ENCODE measurements around the gene PGBD4. TPM values are rescaled to one million over a fixed set of nuclear protein-coding genes. Genes with fewer than 3 reads are reported as not detected.

PGBD4 gene
- 1.9 TPM for total RNA-seq
- 0.96 TPM for polyA plus RNA-seq

DNA sequence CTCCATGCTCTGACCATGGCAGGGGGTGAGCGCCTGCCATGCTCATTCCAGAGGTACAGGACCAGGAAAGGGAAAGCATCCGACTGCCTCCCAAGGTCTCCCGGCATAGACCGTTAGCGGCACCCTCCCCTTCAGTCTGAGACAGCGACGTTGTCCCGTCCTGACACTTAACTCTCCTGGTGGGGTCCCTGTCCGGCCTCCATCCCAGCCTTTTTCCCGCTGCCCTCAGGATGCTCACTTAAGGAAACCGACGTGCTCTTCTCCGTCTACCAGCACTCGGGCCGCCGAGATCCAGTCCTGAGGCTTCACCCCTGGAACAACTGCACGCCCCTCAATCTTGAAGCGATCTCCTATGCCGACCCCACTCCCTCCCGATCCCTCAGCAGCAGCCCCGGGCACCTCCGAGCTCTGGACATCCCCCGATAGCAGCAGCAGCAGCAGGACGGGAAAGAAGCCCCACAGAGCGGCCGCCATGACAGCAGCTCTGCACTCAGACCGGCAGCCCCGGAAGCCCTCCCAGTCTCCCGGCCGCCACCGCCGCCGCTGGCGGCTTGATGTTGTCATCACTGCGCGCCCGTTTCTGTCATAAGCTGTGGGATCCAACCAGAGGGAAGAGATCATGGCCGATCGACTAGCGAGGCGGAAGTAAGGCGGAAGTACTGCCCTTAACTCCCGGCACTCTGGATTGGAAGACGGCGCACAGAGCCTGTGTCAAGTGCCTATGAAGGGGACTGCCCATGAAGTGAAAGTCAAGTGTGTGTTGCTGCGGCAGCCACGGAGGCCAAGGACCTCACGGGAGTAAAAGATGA, at the start of gene PGBD4, which contains the start of gene EMC7:
TSS of gene PGBD4 (plus strand) at position 718 of the 809 bp plus-strand sequence. CDS start 449 bp downstream, outside the sequence.
TSS of gene EMC7 (minus strand) at position 497 of the 809 bp plus-strand sequence. CDS start at position 474, 23 bp downstream.
- Histone ChIP-seq H3K4me1 (ENCODE audit: insufficient read depth) (peaks cover 2% of the 10 kb centered on the region), H3K27ac (ENCODE audit: low read depth) (peak within 1 kb of the TSS; percentile 84), H3K4me3 (ENCODE audit: low read depth, low read length) (peak within 1 kb of the TSS; percentile 91), H3K36me3 (ENCODE audit: insufficient read depth) (no peaks in the 10 kb centered on the region)
- DNase-seq (ENCODE audit: extremely low spot score): peak; percentile 96
- under 1% methylated on average over 48 of the region's 48 CpGs for WGBS

DNA sequence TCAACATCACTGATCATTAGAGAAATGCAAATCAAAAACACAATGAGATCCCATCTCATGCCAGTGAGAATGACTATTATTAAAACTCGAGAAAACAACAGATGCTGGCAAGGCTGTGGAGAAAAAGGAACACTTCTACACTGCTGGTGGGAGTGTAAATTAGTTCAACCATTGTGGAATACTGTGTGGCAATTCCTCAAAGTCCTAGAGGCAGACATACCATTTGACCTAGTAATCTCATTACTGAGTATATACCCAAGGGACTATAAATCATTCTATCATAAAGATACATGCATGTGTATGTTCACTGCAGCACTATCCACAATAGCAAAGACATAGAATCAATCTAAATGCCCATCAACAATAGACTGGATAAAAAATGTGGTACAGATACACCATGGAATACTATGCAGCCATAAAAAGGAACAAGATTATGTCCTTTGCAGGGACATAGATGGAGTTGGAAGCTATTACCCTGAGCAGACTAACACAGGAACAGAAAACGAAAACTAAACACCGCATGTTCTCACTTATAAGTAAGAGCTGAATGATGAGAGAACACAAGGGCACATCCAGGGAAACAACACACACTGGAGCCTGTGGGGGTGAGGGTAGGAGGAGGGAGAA, 47.7 kb upstream of the PGBD4 start:
- 96% methylated on average over 3 of the region's 3 CpGs for WGBS
- no peak overlapping the region for H3K27ac ChIP-seq (ENCODE audit: low read depth)
- H3K4me1 ChIP-seq (ENCODE audit: insufficient read depth): no peaks in the 10 kb centered on the region
- no peaks in the 10 kb centered on the region for H3K36me3 ChIP-seq (ENCODE audit: insufficient read depth)
- DNase-seq (ENCODE audit: extremely low spot score): no peak
- no peak overlapping the region for H3K4me3 ChIP-seq (ENCODE audit: low read depth, low read length)

DNA sequence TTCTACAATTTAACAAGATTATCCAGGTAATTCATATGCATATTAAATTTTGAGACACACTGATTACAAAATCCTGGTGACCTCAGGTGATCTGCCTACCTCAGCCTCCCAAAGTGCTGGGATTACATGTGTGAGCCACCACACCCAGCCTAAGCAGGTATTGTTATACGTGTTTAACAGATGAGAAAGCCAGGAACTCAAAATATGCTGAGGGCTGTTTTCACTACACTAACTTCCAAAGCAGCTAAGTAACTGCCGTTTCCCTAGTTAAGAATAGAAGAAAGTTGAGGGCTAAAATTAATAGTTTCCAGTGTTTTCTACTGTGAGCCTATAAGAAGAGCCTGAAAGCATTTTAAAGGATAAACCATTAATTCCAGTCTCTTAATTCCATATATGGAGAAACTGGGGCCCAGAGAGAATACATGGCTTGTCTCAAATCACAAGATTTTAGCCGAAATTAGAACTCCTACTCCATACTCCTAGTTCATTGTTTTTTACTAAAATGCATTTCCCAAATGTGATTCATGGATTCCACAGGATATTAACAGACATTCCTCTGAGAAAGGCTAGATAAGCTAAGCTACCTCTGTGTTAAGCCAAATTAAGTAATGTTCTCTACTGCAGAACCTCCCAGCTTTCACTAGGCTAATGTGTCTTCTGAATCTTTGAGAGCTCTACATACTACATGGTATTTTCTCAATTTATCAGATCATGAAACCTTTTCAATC, 45.9 kb upstream of the PGBD4 start:
- H3K4me3 ChIP-seq (ENCODE audit: low read depth, low read length): no peak overlapping the region
- 26% methylated on average over 3 of the region's 3 CpGs for WGBS
- H3K36me3 ChIP-seq (ENCODE audit: insufficient read depth): no peaks in the 10 kb centered on the region
- H3K4me1 ChIP-seq (ENCODE audit: insufficient read depth): no peaks in the 10 kb centered on the region
- DNase-seq (ENCODE audit: extremely low spot score): no peak
- peak overlapping the region; percentile 10 for H3K27ac ChIP-seq (ENCODE audit: low read depth)

DNA sequence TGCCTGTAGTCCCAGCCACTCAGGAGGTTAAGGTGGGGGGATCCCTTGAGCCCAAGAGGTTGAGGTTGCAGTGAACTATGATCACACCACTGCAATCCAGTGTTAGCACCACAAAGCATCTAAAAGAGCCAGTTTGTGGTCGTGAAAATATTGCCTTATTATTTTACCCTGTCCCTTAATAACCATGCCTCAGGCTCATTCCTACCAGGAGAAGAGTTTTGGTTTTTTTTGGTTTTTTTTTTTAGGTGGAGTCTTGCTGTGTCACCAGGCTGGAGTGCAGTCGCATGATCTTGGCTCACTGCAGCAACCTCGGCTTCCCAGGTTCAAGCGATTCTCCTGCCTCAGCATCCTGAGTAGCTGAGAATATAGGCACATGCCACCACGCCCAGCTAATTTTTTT, 45.0 kb upstream of the PGBD4 start:
- Histone ChIP-seq H3K36me3 (ENCODE audit: insufficient read depth) (no peaks in the 10 kb centered on the region), H3K4me3 (ENCODE audit: low read depth, low read length) (no peak overlapping the region), H3K4me1 (ENCODE audit: insufficient read depth) (no peaks in the 10 kb centered on the region), H3K27ac (ENCODE audit: low read depth) (no peak overlapping the region)
- DNase-seq (ENCODE audit: extremely low spot score): no peak
- 90% methylated on average over 5 of the region's 5 CpGs for WGBS

DNA sequence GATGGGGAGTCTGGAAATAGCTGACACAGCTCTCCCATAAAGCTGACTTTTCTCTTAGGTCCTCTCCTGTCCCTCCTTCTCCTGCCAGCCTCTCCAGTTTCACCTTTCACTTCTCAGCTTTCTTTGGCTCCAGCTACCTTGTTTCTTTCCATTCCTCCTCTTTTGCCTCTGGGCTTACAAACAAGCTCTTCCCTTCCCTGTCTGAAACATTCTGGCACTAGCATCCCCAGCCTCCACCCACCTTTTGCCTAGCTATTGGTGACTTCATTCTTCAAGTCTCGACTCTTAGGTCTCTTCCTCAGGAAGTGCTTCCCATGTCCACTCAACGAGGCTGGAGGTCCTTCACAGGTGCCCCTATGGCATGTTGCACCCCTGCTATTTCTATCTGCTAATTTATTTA, 42.4 kb upstream of the PGBD4 start:
- DNase-seq (ENCODE audit: extremely low spot score): no peak
- H3K4me1 ChIP-seq (ENCODE audit: insufficient read depth): no peaks in the 10 kb centered on the region
- 56% methylated on average over 2 of the region's 2 CpGs for WGBS
- no peak overlapping the region for H3K27ac ChIP-seq (ENCODE audit: low read depth)
- H3K4me3 ChIP-seq (ENCODE audit: low read depth, low read length): no peak overlapping the region
- H3K36me3 ChIP-seq (ENCODE audit: insufficient read depth): no peaks in the 10 kb centered on the region

DNA sequence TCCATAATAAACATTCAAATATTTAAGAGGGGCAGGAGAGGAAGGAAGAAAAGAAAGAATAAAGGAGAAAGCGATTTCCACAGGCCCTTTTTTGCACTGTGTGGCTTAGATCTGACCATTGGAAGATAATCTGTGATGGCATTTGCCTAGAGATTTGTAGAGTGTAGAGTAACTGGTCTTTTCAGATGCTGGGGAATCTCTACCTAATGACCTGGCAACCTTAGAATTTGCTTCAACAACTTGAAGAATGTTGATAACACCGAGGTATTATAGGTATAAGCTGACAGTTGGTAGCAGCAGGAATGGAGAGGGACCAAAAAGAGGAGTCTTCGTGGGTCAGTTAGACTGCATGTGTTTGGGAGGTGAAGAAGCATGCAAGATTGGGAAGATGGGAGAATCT, 41.9 kb upstream of the PGBD4 start:
- DNase-seq (ENCODE audit: extremely low spot score): no peak
- Histone ChIP-seq H3K4me3 (ENCODE audit: low read depth, low read length) (no peak overlapping the region), H3K27ac (ENCODE audit: low read depth) (no peak overlapping the region), H3K4me1 (ENCODE audit: insufficient read depth) (no peaks in the 10 kb centered on the region), H3K36me3 (ENCODE audit: insufficient read depth) (no peaks in the 10 kb centered on the region)
- WGBS: 64% methylated on average over 3 of the region's 3 CpGs

DNA sequence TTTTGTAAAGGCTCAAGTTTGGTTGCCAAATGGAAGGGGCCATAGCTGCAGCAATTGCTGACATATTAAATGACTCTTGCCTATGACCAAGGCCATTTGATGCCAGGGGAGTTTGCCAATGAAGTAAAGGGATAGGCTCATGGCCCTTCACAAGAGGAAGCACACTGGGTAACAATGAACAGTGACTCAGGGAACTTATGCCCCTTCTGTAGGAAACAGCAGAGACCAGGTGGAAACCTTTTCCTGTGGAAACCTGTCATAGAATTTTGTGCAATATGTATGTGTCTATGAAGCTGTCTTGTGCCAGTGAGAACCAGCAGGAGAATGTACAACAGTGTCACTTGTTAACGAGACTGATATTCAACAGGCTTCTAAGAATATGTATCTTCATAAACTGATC, 37.4 kb upstream of the PGBD4 start:
- Histone ChIP-seq H3K4me1 (ENCODE audit: insufficient read depth) (no peaks in the 10 kb centered on the region), H3K4me3 (ENCODE audit: low read depth, low read length) (no peak overlapping the region), H3K27ac (ENCODE audit: low read depth) (no peak overlapping the region), H3K36me3 (ENCODE audit: insufficient read depth) (no peaks in the 10 kb centered on the region)
- WGBS: 0% methylated on average over 1 of the region's 1 CpG
- DNase-seq (ENCODE audit: extremely low spot score): no peak

DNA sequence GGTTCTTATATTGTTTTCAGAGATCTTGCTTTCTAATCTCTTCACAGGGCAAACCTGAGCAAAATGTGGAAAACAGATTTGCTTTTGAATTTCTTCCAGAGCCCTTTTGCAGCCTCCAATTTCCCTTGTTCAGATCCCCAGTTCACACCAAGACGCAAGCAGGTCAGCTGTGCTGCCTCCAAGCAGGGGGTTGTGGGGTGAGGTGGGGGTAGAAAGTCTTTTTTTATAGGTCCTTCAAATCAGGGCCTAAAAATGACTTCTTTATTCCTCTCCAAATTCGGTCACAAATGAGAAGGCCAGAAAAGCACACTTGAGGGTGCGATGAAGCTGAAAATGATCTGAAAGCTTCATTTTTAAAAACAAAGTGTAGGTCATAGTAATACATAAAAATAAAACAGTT, 36.6 kb upstream of the PGBD4 start:
- no peak for DNase-seq (ENCODE audit: extremely low spot score)
- Histone ChIP-seq H3K4me1 (ENCODE audit: insufficient read depth) (no peaks in the 10 kb centered on the region), H3K4me3 (ENCODE audit: low read depth, low read length) (no peak overlapping the region), H3K27ac (ENCODE audit: low read depth) (no peak overlapping the region), H3K36me3 (ENCODE audit: insufficient read depth) (no peaks in the 10 kb centered on the region)
- 87% methylated on average over 3 of the region's 3 CpGs for WGBS

DNA sequence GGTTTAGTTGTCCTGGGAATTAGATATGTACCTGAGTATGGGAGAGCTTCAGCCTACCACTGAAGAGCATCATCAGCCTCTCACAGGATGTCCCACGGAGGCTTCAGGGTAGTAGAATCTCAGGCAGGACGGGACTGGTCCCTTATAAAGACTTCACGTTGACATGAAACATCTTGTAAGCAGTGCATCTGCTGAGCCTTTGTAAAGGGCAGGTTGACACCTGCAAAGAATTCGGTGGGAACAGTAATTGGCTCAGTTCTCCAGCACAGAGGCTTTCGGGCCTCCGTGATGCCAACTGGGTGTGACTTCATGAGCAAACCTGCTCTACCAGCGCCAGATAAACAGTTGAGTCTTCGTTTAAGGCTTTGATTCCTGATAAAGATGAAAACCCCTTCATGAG, 35.9 kb upstream of the PGBD4 start:
- DNase-seq (ENCODE audit: extremely low spot score): peak; percentile 26
- 79% methylated on average over 8 of the region's 8 CpGs for WGBS
- Histone ChIP-seq H3K27ac (ENCODE audit: low read depth) (no peak overlapping the region), H3K4me3 (ENCODE audit: low read depth, low read length) (no peak overlapping the region), H3K36me3 (ENCODE audit: insufficient read depth) (no peaks in the 10 kb centered on the region), H3K4me1 (ENCODE audit: insufficient read depth) (no peaks in the 10 kb centered on the region)

DNA sequence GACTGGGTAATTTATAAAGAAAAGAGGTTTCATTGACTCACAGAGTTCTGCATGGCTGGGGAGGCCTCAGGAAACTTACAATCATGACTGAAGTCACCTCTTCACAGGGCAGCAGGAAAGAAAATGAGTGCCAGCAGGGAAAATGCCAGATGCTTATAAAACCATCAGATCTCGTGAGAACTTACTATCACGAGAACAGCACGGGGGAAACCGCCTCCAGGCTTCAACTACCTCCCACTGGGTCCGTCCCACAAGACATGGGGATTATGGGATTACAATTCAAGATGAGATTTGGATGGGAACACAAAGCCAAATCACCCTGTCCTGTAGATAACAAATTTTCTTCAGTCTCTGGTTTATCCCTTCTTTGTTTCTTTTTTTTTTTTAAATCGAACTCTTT, 31.9 kb upstream of the PGBD4 start:
- Histone ChIP-seq H3K4me1 (ENCODE audit: insufficient read depth) (no peaks in the 10 kb centered on the region), H3K4me3 (ENCODE audit: low read depth, low read length) (no peak overlapping the region), H3K27ac (ENCODE audit: low read depth) (no peak overlapping the region), H3K36me3 (ENCODE audit: insufficient read depth) (no peaks in the 10 kb centered on the region)
- no peak for DNase-seq (ENCODE audit: extremely low spot score)
- 52% methylated on average over 6 of the region's 6 CpGs for WGBS

DNA sequence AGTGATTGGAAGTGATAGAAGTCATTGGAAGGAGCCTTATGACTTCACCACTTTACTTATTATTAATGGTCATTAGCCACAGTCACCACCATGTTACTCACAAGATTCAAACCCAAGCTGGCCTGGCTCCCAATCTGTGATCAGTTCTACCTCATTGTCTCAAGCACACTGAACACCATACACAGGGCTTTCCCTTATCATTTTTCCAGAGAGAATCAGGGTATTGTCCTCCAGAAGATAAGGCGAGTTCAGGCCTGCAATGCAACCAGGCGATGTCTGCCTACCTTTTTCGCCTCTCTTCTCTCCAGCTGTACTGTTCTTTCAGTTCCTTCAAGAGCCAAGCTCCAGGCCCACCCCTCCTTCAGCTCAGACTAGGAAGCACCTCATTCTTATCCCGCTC, 25.1 kb upstream of the PGBD4 start:
- Histone ChIP-seq H3K4me3 (ENCODE audit: low read depth, low read length) (no peak overlapping the region), H3K27ac (ENCODE audit: low read depth) (no peak overlapping the region), H3K4me1 (ENCODE audit: insufficient read depth) (no peaks in the 10 kb centered on the region), H3K36me3 (ENCODE audit: insufficient read depth) (no peaks in the 10 kb centered on the region)
- no peak for DNase-seq (ENCODE audit: extremely low spot score)
- WGBS: 89% methylated on average over 4 of the region's 4 CpGs

DNA sequence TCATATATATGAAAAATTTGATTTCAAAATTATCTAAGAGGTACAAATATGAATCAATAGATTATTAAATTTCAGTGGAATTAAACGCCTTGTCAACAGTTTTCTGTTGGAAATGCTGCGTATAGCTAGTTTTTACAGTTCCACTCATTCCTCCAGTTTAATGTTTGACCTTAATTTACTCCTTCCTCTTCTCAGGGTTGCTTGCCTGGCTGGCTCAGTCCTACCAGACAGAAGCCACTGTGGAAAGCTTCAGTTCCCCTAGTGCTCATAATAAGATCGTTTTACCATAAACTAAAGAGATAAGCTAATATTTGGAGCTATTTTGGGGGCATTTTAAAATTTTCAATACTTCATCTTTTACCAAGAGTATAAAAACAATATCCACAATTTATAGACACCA, 23.0 kb upstream of the PGBD4 start:
- Histone ChIP-seq H3K27ac (ENCODE audit: low read depth) (no peak overlapping the region), H3K4me1 (ENCODE audit: insufficient read depth) (no peaks in the 10 kb centered on the region), H3K4me3 (ENCODE audit: low read depth, low read length) (no peak overlapping the region), H3K36me3 (ENCODE audit: insufficient read depth) (peaks cover 1% of the 10 kb centered on the region)
- 75% methylated on average over 3 of the region's 3 CpGs for WGBS
- DNase-seq (ENCODE audit: extremely low spot score): no peak

DNA sequence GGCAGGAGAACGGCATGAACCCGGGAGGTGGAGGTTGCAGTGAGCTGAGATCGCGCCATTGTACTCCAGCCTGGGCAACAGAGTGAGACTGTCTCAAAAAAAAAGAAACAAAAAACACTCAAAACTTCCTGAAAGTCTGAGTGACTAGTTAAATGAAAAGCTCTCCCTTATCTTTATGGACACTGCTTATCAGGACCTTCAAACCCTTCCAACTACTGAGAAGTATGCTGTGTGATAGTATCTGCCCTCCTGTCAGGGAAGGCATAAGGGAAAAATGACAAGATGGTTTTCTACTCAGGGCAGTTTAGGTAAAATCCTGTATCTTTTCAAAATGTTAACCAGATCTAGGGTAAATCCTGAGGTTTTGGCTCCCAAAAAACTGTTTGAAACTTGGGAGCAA, 22.0 kb upstream of the PGBD4 start:
- Histone ChIP-seq H3K4me3 (ENCODE audit: low read depth, low read length) (no peak overlapping the region), H3K27ac (ENCODE audit: low read depth) (no peak overlapping the region), H3K4me1 (ENCODE audit: insufficient read depth) (no peaks in the 10 kb centered on the region), H3K36me3 (ENCODE audit: insufficient read depth) (peaks cover 1% of the 10 kb centered on the region)
- 56% methylated on average over 4 of the region's 4 CpGs for WGBS
- no peak for DNase-seq (ENCODE audit: extremely low spot score)

DNA sequence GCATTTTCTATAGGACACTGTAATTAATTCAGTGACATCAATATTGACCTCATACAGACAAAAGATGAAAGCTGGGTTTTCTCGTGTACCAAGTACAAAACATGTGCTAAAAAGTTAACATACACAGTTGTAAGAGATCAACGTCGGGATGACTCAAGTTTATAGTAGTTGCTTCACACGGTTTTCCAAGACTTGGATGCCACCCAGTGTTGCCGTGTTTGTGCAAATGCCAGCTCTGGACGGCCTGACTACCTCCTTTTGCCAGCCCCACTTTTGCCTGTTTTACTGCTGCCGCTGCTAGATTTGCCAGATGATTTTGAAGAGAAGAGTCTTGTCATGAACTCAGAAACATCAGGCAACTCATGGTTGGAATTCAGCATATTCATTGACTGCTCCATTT, 17.8 kb upstream of the PGBD4 start:
- peaks cover 3% of the 10 kb centered on the region for H3K36me3 ChIP-seq (ENCODE audit: insufficient read depth)
- no peak overlapping the region for H3K27ac ChIP-seq (ENCODE audit: low read depth)
- 35% methylated on average over 7 of the region's 7 CpGs for WGBS
- DNase-seq (ENCODE audit: extremely low spot score): no peak
- no peak overlapping the region for H3K4me3 ChIP-seq (ENCODE audit: low read depth, low read length)
- H3K4me1 ChIP-seq (ENCODE audit: insufficient read depth): no peaks in the 10 kb centered on the region

Data from urinary bladder (tissue), 4 donors.